Endometrial microvascular endothelial cells (primary cell): ENCODE measurements around the gene IGSF3. TPM values are rescaled to one million over a fixed set of nuclear protein-coding genes. Genes with fewer than 3 reads are reported as not detected.
"Not testable (repeated sequence)": the region's sequence is repeated elsewhere in the genome, so short reads cannot be mapped to it uniquely, and the experiment has no call there.

Experiments
- in situ Hi-C: cut with HindIII; loops from 2 replicates; pipeline ENCODE4 v1.10.0; 2017; ENCODE audit warnings: low sequenced_read_pairs, low pct_unique_long_range_greater_than_20kb; ENCODE audit errors: inconsistent ontology term
- total RNA-seq: library from RNA; depleted of rRNA; stranded (reverse); fragments of >200 nt; gene quantifications from one replicate; pipeline ENCODE4 v1.2.3, GENCODE V29; 2015; ENCODE audit errors: inconsistent ontology term

Gene IGSF3
- total RNA-seq, 1 donor from 2014 or later: 1.1 TPM

DNA sequence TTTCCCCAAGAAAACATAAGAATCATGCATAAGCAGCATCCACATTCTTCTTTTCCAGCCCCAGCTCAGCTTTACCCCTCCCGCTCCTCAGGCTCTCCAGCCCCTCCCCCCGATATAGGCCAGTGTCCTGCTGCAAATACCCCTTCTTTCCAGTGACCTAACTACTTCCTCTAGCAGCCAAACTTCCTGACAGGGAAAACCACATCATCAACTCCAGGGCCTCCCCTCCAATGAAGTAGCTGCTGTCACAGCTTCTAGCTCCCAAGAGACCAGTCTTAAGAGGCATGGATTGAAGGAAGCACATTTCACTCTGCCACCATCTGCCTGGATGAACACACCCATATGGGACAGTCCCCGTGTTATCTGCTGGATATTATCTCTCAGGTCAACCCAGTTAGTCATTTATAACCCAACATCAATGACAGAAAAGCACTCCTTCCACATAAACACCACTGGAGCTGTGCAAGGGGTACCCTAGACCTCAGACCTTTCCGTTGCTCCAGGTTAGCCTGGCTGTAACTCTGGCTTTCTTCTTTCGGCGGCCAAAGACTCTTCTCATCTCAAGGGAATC is 57.6 kb downstream of the IGSF3 start:
- in situ Hi-C loops: not testable (repeated sequence)

DNA sequence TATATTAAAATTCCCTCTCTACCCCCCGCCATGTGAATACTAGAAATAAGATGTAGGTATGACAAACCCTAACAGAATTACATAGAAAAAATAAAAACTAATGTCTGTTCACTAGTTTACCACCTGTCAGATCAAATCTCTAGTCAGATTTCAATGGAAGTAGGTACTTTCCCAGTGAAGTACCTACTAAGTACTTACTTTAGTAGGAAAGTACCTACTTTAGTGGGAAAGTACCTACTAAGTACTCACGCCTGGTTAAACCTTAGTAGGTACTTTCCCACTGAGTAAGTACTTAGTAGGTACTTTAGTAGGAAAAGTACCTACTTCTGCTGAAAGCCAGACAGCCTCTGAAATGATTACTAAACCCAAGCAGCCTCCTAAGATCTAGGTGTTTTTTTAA is 58.7 kb downstream of the IGSF3 start:
- in situ Hi-C loops: not testable (repeated sequence)

DNA sequence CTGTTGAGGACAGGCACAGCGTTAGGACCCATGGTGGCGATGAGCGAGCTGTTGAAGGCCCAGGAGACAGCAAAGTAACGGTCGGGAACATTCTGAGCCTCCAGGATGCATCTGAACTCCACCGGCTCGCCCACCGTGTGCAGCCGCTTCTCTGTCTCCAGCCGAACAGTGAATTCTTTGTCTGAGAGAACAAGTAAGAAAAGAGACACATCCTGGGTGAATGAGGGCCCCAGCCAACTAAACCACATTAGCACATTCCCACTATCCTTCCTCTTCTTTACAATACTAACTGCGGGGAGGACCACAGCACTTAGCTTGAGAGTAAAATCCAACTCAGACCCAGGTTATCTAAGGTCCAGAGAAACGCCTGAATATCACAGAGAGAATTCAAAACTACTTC is 59.4 kb downstream of the IGSF3 start:
- in situ Hi-C loops: not testable (repeated sequence)

GRCh38 chr1:116607463-116607862 is 60.1 kb downstream of the IGSF3 start:
- in situ Hi-C loops: not testable (repeated sequence)

GRCh38 chr1:116606067-116606466 is 61.5 kb downstream of the IGSF3 start:
- in situ Hi-C loops: not testable (repeated sequence)

- in situ Hi-C loops: no loop called here
Measured at GRCh38 chr1:116605315-116605714, 62.2 kb downstream of the IGSF3 start.

- in situ Hi-C loops: not testable (repeated sequence)
Measured at GRCh38 chr1:116604408-116604807, 63.1 kb downstream of the IGSF3 start.

- in situ Hi-C loops: not testable (repeated sequence)
Measured at GRCh38 chr1:116603646-116604045, 63.9 kb downstream of the IGSF3 start.

- in situ Hi-C loops: not testable (repeated sequence)
Measured at GRCh38 chr1:116599369-116599768, 68.2 kb downstream of the IGSF3 start.

DNA sequence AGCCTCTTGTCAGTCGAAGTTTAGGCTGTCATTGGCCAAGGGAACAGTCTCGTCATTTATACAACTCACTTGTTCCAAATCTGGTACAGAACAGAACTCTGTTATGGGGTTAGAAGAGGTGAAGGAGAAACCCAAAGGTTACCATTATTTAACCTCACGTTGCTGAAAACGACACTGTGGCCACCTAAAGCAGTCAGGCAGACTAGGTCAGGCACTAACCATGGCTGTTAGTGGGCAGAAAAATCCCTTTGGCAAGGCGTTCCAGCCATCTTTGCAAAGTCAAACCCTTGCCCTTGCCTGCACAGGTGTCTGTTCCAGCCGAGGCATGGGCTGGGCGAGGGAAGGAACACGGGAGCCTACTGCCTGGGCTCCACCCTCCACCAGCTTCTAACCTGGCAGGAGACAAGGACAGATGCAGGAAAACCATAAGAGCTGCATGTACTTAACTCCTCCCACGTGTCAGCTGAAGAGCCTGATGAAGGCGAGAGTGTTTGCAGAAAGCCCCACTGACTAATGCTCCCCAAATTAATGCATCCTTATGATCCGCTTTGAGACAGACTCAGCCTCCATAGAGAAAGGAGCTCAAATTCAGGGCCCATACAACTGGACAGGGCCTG is 69.0 kb downstream of the IGSF3 start:
- in situ Hi-C loops: not testable (repeated sequence)

GRCh38 chr1:116597388-116597787 is 70.1 kb downstream of the IGSF3 start:
- in situ Hi-C loops: not testable (repeated sequence)

DNA sequence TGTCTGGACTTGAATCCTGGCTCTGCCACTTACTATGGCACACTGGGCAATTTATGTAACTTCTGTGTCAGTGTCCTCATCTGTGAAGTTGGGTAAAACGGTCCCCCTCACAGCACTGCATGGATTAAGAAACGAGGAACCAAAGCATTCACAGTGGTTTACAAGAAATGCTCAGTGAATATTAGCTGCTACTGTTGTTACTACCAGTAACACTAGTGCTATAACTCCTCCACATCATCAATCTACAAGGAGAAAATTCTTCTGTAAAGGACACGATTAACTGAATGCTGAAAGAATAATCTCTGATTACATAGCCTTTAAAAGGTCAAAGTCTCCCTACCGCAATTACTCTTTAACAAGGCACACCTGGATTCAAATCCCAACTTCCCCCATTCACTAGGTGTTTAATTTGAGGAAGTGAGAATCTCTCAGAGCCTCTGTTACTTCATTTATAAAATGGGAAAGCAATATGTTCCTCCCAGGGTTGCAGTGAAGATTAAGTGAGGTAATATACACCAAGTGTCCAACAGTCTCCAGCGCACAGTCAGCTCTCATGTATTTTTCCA is 70.7 kb downstream of the IGSF3 start:
- in situ Hi-C loops: not testable (repeated sequence)

DNA sequence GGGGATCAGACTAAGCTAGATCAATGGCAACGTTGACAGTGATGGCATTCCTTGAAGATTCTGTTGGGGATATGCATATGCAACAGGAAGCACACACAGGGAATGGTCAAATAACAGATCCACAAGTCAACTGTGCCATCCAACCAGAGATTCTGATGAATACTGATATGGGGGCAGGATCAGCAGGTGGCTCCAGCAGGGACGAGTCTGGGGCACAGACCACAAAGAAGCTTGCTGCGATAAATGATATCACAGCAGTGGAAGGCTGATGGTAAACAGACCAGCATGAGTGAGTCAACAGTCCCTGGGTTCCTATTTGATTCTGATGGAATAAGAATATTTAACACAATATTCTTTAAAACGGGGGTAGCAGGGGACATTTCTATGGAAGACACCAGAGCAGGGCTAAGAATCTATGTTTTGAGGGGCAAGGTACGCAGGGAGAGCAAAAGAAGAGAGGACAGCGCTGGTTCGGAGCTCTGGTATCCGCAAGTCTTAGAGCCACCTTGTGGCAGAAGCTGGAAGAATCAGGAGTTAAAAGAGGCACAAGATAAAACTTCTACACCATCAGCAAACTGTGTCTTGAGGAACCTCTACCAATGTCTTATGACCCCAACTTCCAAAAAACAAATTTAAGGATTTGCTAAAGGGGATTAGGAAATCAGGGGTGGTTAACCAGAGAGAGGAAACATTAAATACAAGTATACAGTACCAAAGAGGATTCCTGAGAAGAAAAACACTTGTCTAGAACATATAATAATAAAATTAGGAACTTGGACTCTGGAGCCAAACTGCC is 71.4 kb downstream of the IGSF3 start:
- in situ Hi-C loops: not testable (repeated sequence)

DNA sequence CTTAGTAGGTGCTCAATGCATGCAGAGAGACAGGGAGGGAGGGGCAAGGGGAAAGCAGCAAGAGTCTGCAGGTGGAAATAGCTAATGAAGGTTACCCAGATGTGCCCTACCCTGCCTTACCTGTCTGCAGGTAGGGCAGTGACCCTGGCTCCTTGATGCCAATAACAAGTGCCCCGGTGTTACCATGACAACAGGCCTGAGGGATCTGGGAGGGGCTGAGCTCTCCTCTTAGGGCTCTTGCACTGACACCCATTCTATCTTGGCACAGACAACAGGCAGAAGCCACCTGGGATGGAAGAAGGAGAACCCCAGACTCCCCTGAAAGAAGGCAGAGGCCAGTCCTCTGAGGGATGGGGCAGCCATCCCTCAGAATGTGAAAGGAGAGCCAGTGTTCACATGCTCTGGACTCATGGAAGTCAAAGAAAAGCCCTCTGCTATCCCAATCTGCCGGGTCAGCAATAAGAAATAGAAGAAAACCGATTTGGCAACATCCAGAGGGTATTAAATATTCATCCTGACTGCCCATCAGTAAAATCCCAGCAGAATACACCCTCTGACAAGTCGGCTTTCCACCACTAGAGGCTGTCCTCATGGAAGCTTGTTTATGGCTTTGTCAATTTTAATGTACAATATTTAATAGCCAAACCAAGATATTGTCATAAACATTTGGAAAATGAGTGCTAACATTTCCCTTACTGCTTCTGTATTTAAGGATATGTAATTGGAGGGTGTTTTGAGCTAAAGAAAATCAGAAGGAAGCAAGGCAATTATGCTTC is 72.3 kb downstream of the IGSF3 start:
- in situ Hi-C loops: not testable (repeated sequence)

GRCh38 chr1:116593977-116594376 is 73.6 kb downstream of the IGSF3 start:
- in situ Hi-C loops: not testable (repeated sequence)

DNA sequence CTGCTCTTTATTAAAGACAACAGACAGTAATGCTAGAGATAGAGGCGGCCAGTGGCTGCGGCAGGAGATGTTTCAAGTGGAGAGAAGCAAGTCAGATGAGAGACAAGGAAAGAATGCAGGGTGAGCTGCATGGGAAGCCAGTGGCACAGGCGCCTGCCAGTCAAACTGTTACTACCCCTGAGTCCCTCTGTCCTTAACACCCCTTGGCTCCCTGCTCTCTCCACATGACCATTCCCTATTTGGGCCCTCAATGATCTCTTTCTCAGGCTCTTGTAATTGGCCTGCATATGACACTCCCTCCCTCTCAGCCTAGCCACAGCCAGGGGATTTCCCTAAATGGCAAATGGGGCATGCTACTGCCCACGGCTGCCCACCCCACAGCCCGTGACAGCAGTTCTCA is 74.1 kb downstream of the IGSF3 start:
- in situ Hi-C loops: not testable (repeated sequence)

DNA sequence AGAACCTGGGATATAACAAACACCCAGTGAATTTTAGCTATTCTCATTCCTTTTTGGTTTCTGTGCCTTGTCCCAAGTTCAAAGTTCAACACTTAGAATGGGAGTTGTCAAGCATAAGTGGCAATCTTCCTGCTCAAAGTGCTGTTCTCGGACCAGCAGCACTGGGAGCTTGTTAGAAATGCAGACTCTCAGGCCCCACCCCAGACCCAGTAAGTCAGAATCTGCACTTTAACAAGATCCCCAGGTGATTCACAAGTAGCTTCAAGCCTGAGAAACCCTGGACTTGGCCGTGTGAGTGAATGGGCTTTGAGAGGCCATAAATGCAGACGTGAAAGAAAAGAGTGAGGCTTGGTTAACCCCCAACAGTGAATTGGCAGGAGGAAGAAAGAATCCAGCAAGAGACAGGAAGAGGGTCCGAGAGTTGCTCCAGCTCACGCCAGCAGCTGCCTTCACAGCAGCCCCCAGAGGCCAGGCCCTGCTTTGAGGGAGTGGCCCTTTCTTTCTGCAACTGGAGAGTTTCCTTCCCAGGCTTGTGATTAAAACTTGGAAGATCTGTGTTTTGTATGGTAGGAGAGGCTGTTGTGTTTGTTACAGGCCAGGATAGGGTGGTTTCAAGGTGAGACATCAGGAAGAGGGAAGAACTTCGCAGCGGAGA is 75.5 kb downstream of the IGSF3 start:
- in situ Hi-C loops: not testable (repeated sequence)
